NT2/D1 (cell line): ENCODE measurements around the gene TTLL11.

Experiments
- YY1 ChIP-seq: IDR thresholded peaks from 2 replicates; pipeline ENCODE4 v1.6.1; 2011; ENCODE audit not compliant: insufficient read length, insufficient read depth
- ZNF274 ChIP-seq: IDR thresholded peaks from 2 replicates; pipeline ENCODE4 v1.6.1; 2011; ENCODE audit warnings: mild to moderate bottlenecking, low read depth, low read length

- TF ChIP-seq ZNF274 (no peak), YY1 (no peak)
Measured at GRCh38 chr9:122028089-122028488, 65.0 kb downstream of the TTLL11 start.
